ENCODE data around the gene CCDC146.
A peak's percentile ranks its signal among the peaks of the same experiment; 100 is the strongest.
"Not testable (repeated sequence)": the region's sequence is repeated elsewhere in the genome, so short reads cannot be mapped to it uniquely, and the experiment has no call there.

Gene CCDC146

GRCh38 chr7:77306231-77307067 lies 184.0 kb downstream of the CCDC146 start:
- DNase-seq = no peak

- DNase-seq = no peak
Measured at GRCh38 chr7:77308792-77309191, 186.4 kb downstream of the CCDC146 start.

- DNase-seq = no peak
Measured at GRCh38 chr7:77309714-77310220, 187.4 kb downstream of the CCDC146 start.

- peak; percentile 36 for DNase-seq
Measured at GRCh38 chr7:77310982-77311381, 188.6 kb downstream of the CCDC146 start.

- DNase-seq = no peak
Measured at GRCh38 chr7:77313085-77313484, 190.7 kb downstream of the CCDC146 start.

- DNase-seq = no peak
Measured at GRCh38 chr7:77313876-77314480, 191.6 kb downstream of the CCDC146 start.

- DNase-seq = no peak
Measured at GRCh38 chr7:77315182-77315591, 192.8 kb downstream of the CCDC146 start.

- no peak for DNase-seq
Measured at GRCh38 chr7:77316219-77316978, 194.0 kb downstream of the CCDC146 start.

- DNase-seq = no peak
Measured at GRCh38 chr7:77318019-77318418, 195.6 kb downstream of the CCDC146 start.

- DNase-seq = no peak
Measured at GRCh38 chr7:77320137-77320536, 197.7 kb downstream of the CCDC146 start.

- no peak for DNase-seq
Measured at GRCh38 chr7:77320714-77321113, 198.3 kb downstream of the CCDC146 start.

- no peak for DNase-seq
Measured at GRCh38 chr7:77321300-77321699, 198.9 kb downstream of the CCDC146 start.

- DNase-seq = no peak
Measured at GRCh38 chr7:77326131-77326530, 203.7 kb downstream of the CCDC146 start.

GRCh38 chr7:77327067-77327931 lies 204.9 kb downstream of the CCDC146 start:
- DNase-seq = no peak

GRCh38 chr7:77327932-77328628 lies 205.7 kb downstream of the CCDC146 start:
- no peak for DNase-seq

- no peak for DNase-seq
Measured at GRCh38 chr7:77328669-77329068, 206.3 kb downstream of the CCDC146 start.

- DNase-seq = no peak
Measured at GRCh38 chr7:77329466-77330168, 207.2 kb downstream of the CCDC146 start.

GRCh38 chr7:77330169-77330882 lies 207.9 kb downstream of the CCDC146 start:
- DNase-seq = peak; percentile 7

GRCh38 chr7:77331938-77332695 lies 209.7 kb downstream of the CCDC146 start:
- peak; percentile 71 for DNase-seq

GRCh38 chr7:77334039-77334438 lies 211.6 kb downstream of the CCDC146 start:
- DNase-seq = not testable (repeated sequence)

Measured in NCI-H1436 (cell line).